NCI-H524 (cell line): ENCODE measurements around the gene MDFIC.

Experiments used
- DNase-seq, 2 experiments: peaks; one replicate each; lab custom pipeline; 2025; lab: John Stamatoyannopoulos, UW

MDFIC gene

DNA sequence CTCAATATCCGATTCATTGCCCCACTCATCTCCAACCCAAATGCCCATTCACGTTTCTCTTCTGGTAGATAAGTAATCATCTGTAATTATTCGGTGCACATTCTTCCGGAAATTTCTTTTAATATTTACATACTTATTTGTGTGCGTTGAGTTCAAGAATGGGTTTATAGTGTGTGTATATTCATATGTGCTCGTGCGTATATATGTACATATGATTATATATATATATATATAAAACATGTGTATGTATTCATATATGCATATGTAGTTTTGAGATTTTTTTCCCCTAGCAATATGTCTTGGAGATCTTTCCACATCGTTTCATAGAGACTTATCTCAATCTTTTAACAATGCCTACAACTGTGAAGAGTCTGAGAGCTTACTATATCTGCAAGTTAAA is 118.2 kb downstream of the MDFIC start:
- DNase-seq = no peak

- no peak for DNase-seq
Measured at GRCh38 chr7:115040495-115040894, 118.6 kb downstream of the MDFIC start.

- no peak for DNase-seq
Measured at GRCh38 chr7:115042596-115042995, 120.7 kb downstream of the MDFIC start.

DNA sequence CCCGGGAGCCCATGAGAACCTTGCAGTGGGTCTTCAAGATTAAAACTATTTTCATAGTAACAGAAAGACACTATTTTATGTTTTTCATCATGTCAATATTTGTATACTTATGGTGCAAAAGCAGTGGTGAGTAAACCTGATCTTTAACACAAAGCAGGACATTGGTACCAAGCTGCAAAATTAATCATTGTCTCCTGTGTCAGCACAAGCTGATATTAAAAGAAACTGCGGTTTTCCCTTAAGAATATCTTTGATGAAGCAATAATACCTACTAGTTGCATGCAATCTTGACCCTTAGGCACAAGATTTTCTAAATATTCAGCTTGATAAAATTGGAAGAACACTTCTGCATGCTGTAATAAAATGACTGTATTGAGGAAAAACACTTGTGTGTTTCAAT is 121.7 kb downstream of the MDFIC start:
- no peak for DNase-seq

- DNase-seq = no peak
Measured at GRCh38 chr7:115044224-115044623, 122.3 kb downstream of the MDFIC start.

DNA sequence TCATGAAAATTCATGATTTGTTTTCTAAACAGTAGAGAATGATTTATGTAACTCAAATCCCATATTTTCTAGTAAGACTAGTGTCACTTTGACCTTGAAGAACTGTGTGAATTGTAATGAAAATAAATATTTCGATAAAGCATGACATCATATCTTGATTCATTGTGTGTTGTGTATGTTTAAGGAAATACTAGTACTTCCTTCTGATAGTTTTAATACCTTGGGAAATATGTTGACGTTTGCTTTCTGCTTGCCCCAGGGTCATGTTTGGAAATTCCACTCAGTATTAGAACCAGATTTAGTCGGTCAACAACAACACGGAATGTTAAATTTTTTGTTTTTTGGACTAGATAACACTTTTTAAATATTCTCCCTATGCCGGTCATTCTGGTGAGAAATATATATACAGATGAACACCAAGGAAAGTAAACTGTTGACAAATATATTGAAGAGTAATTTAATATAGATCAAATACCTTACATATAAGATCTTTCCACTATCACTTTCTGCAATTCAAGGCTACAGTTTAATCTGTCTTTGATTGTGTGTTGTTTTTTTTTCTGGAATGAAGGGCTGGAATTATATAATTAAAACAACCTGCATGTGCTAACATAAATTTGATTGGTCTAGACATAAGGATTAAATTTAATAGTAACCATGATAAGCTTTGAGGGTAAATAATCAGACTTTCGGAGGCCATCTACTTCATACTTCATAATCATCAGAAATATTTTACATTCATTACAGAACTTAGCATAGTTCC is 126.2 kb downstream of the MDFIC start:
- no peak for DNase-seq

GRCh38 chr7:115052706-115053105 is 130.8 kb downstream of the MDFIC start:
- no peak for DNase-seq

- DNase-seq = no peak
Measured at GRCh38 chr7:115054478-115055065, 132.7 kb downstream of the MDFIC start.

DNA sequence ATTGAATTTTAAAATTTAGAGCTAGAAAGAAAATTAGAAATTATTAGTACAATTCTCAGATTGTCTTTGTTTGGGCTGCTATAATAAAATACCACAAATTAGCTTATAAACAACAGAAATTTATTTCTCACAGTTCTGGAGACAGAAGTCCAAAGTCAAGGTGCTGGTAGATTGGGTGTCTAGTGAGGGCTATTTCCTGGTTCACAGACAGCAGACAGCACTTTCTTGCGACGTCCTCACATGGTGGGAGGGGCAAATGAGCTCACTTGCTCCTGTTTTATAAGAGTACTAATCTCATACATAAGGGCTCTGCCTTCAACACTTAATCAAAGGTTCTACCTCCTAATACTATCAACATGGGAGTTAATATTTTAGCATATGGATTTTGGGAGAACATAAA is 134.1 kb downstream of the MDFIC start:
- DNase-seq = no peak

DNA sequence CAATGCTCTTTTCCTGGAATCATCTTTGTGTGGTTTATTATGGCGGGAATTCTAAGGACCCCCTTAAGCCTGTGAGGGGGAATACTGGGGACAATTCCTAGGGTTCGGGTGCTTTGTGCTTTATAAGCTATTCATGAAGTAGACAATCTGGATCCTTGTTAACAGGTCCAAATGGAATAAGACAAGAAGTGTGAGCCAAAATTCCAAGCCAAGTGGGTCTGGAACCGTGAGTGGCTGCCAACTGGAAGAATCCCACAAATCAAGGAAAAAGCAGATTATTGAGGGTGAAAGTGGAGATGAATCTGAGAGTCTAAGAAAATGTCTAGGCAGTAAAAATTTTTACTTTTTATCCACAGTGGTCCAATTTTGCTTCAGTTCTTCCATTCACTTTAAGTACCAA is 136.8 kb downstream of the MDFIC start:
- DNase-seq = no peak

GRCh38 chr7:115059321-115059720 is 137.4 kb downstream of the MDFIC start:
- no peak for DNase-seq

- no peak for DNase-seq
Measured at GRCh38 chr7:115060095-115060870, 138.4 kb downstream of the MDFIC start.

DNA sequence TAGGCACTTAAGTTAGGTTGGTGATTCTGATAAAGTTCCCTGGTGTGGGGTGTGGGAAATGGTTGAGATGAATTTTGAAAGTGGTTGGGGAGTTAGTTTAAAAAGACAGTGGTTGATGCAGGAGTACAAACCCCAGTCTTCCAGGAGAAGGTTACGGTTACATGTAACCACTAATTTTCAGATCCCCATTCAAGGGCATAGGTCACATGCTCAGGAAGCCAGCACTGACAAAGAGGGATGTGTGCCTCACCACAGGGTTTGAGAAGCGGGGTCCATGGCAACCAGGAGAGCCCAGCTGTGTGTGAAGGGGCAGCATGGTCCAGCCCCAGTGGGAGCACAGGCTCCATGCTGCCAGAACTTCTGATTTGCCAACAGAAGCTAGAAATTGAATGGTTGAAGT is 144.2 kb downstream of the MDFIC start:
- no peak for DNase-seq

DNA sequence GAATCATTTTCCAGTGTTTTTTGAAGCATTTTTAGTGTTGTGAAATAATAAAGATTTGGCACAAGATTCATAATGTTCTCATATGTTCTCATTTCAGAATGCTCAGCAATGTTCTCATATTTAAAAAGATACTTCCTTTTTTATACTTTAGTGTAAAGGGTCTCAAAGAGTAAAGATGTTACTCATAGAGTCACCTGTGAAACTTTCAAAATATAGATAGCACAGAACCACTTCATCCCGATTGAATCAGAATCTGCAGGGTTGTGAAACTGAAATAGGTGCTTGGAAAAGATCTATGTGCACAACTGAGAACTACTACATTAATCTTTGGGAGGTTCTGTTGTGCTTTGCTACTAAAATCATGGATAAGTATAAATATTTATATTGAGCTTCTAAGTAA is 144.7 kb downstream of the MDFIC start:
- DNase-seq = no peak

DNA sequence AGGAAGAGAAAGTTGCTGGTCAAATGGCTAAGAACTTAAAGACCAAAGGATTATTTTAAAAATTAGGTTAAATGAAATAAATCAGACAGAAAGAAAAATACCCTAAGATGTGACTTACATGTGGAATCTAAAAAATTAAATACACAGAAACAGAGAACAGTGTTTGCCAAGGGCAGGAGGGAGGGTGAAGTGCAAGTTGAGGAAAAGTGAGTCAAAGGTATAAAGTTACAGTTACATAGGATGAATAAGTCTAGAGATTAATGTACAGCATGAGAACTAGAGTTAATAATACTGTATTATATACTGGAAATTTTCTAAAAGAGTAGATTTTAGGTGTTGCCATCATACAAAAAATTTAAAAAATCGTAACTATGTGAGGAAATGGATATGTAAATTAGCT is 146.3 kb downstream of the MDFIC start:
- no peak for DNase-seq
